CD4-positive, alpha-beta T cell treated with Interleukin-1 beta for 1 hour (primary cell): ENCODE measurements around the gene NAT8L.

ENCODE experiments used
- DNase-seq, 2 donors: peaks; one replicate each; pipeline ENCODE4 v3.0.0-alpha.2; 2020 to 2022

Gene NAT8L

DNA sequence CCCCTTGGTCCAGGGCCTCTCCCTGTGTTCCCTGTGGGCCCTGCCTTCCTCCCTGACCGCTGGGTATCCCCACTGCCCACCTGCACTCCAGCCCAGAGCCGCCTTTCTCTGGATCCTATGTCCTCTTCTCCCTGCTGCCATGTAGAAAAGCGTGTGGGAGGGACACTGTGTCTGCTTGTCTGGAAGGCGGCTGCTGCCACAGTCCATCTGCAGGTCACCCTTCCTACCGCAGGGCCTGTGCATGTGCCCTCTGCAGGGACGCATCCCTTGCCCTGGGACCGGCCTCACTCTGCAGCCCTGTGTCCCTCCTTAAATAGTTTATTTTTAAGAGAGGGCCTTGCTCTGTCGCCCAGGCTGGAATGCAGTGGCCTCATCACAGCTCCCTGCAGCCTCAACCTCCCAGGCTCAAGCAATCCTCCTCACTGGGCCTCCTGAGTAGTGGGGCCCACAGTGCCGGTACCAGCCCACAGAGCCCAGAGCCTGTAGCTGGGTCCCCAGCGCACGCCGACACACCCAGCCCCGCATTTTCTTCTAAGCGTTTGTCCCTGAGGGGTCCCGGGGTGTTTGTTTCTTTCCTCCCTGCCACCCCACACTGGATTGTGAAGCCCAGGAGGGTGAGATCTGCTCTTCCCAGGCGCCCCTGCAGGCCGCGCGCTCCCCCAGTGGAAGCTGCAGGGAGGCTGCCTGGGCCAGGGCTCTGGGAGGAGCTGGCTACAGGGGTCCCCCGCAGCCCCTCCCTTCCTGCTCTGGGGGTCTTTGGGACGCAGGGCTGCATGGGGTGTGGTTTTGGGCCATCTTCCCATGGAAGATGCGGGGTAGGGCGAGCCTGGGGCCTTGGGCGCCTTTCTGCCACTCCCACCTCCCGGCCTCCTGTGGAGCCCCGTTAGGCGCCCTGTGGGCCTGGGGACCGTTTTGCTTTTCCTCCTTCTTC lies 12.8 kb upstream of the NAT8L start:
- DNase-seq, result no peak

DNA sequence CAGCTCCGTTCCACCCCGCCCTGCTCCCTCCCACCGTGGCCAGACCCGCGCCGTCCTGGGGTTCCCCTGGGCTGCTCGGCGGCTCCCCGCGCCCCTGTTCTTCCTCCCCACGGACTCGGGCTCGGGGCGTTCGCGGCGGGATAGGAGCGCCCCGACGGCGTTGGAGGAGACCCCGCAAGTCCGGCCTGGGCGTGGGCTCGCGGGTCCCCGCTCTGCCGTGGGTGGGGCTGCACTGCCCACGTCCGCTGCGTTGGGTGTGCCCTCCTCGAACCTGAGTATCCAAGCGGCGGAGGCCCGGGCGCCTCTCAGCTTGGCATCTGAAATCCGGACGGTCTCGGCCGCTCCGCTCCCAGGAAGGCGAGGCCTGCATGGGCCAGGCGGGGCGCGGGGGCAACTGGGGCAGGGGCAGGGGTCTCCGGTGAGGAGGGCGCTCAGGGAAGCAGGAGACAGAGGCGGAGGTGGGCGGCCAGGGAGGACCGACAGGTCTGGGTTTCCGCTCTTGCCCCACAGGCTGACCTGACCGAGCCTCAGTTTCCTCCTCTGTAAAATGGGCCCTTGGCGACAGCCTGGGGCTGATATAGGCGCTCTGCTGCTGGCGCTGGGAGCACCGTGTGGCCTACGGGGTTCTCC lies 12.0 kb upstream of the NAT8L start:
- DNase-seq, result no peak

DNA sequence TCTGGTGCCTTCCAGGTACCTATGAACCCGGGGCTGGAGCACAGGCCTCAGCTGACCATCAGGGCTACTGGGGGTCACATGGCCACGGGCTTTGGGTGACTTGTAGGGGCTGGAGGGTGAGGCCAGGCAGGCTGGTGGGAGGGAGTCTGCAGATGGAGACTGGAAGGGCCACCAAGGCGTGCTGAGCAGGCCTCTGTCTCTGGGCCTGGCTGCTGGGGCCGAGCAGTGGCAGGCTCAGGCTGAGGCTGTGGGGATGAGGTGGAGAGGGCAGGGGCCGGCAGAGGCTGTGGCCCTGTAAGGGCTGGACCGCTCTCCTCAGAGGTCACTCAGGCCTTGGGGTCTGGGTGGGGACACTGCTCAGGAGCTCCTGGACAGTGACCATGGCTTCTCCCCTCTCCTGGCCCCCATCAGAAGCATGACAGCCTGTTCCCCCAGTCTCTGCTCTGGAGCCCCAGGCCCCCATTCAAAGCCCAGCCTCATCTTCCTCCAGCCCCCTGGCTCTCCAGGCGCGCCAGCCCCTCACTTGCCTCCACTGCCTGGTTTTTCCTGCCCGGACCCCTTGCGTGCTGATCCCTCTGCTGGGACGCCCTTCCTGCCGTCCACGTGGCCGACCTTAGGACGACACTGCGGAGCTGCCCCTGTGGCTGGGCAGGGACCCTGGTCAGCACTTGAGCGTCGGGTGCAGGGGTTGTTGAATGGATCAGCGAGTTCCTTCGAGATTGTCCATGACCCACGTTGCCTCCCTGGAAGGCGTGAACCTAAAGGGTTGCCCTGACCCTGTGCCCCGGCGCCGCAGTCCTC lies 11.1 kb upstream of the NAT8L start:
- no peak for DNase-seq

DNA sequence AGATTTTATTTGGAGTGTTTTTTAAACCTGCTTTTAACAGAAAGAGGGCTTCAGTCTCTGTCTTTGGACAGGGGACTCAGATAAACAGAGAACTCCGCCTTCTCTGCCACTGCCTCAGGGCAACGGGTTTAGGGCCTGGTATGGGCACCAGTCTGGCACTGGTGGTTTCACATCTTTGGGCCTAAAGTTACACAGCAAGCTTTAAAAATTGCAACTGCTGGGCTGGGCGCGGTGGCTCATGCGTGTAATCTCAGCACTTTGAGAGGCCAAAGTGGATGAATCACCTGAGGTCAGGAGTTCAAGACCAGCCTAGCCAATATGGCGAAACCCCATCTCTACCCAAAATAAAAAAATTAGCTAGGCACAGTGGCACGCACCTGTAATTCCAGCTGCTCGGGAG lies 10.3 kb upstream of the NAT8L start:
- DNase-seq, result no peak

GRCh38 chr4:2049381-2049780 lies 9.7 kb upstream of the NAT8L start:
- DNase-seq, result no peak

GRCh38 chr4:2049811-2050210 lies 9.3 kb upstream of the NAT8L start:
- no peak for DNase-seq

DNA sequence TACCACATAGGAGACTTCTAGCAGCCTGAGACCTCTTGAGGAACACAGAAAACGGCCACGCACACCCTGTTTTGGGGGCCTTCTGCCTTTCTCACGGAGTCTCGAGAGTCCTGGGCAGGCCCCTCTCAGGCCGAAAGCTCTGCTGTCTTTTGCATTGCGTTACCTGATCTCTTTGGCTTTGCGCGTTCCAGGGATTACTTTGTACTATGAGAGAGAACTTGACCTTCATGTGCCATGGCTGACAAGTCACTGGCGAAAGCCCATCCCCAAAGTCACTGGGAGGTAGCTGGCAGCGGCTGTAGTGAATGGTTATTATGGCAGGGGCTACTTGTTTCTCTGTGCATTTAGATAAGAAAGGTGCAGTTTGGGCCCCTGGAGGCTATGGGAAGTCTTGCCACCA lies 8.0 kb upstream of the NAT8L start:
- no peak for DNase-seq

- no peak for DNase-seq
Observed at GRCh38 chr4:2054217-2054616, 4.9 kb upstream of the NAT8L start.

- no peak for DNase-seq
Observed at GRCh38 chr4:2057382-2058065, 1.6 kb upstream of the NAT8L start.

DNA sequence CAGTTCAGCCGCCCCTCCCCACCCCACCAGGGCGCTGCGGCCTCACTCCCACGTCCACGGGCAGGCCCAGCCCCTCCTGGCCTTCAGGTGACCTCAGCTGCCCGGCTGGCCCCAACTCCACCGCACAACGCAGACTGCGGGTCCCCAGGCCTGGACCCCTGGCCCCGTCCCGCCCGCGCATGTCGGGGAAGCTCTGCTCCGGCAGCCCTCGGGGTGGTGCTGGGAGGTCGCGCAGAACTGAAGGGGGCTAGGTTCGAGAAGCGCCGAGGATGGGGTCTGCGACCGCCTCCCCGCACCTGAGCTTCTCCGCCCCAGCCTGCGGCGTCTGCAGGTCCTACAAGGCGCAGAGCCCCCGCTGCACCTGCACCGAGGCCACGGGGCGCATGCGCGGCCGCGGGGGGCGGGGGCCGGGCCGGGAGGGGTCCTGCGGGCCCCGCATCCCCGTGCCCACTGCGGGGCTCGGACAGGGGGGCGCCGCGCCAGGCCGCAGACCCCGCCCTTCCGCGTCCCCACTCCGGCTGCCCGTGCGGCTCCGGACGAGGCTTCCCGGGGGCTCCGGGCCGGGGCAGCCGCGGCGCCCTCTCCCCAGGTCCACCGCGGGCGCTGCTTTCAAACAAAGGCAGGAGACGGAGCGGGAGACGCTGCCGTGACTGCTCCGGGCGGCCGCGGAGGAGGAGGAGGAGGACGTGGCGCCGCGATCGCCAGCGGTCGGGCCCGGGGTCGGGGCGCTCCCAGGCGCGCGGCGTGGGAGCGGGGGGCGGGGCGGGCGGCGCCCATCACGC lies 672 bp upstream of the NAT8L start:
- DNase-seq, result no peak

GRCh38 chr4:2059726-2060602 lies 837 bp downstream of the NAT8L start:
- no peak for DNase-seq

GRCh38 chr4:2060611-2061185 lies 1.6 kb downstream of the NAT8L start:
- DNase-seq, result no peak

GRCh38 chr4:2061186-2062131 lies 2.3 kb downstream of the NAT8L start:
- no peak for DNase-seq

DNA sequence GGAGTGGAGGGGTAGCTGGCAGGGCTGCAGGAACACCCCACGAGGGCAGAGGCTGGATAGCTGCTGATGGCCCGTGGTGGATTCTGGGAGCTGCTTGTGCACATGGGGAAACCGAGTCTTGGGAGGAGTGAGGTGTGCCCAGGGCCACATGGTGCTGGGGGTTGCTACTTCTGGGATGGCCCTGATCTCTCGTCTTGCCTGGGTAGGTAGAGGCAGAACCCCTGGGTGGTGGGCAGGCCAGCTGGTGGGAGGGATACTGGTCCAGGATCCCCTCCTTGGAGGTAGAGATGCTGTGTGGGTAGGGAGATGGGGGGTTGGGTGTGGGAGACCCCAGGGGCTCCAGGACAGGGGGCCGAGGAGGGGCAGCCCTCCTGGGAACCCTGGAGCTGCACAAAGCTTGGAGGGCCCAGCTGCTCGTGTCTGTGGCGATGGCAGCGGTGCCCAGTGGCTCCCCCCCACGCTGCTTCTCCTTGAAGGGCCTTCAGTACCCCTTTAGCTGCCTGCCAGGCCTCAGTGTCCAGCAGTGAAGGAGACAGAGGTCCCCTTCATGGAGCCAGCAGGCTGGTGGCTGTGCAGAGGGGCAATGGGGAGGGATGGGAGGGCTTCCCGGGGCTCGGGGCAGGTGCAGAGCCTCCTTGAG lies 3.2 kb downstream of the NAT8L start:
- DNase-seq, result no peak

- DNase-seq, result no peak
Observed at GRCh38 chr4:2062808-2063524, 3.8 kb downstream of the NAT8L start.

DNA sequence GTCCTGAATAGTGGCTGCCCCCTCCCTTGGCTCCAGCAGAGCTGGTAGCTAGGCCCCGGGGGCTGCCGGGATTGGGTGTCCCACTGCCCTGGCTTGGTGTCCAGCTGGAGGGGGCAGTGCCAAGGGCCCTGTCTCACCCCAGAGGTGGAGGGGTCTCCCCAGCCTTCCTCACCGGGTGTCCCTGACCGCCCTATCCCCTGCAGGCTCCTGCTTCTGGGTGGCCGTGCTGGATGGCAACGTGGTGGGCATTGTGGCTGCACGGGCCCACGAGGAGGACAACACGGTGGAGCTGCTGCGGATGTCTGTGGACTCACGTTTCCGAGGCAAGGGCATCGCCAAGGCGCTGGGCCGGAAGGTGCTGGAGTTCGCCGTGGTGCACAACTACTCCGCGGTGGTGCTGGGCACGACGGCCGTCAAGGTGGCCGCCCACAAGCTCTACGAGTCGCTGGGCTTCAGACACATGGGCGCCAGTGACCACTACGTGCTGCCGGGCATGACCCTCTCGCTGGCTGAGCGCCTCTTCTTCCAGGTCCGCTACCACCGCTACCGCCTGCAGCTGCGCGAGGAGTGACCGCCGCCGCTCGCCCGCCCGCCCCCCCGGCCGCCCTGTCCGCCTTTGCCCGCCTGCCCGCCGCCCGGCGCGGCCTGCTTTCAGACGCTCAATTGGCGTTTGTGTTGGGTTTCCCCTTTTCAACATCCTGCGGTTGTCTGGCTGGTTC lies 4.6 kb downstream of the NAT8L start:
- no peak for DNase-seq

GRCh38 chr4:2064276-2064991 lies 5.3 kb downstream of the NAT8L start:
- DNase-seq, result no peak
